Activated naive CD4-positive, alpha-beta T cell treated with anti-CD3 and anti-CD28 coated beads, Interleukin-2, amount 50 U/mL, for 72 hours (primary cell): ENCODE data around the gene ARHGAP8. TPM values are rescaled to one million over a fixed set of nuclear protein-coding genes. Genes with fewer than 3 reads are reported as not detected.

Experiments used
- ATAC-seq, 2 donors: fragments of 150-1000 bp; cut with Tn5 transposase; 2 replicates each; pipeline ENCODE4 v1.10.0; 2021; ENCODE audit warnings: mild to moderate bottlenecking in 2 of 2, moderate library complexity in 2 of 2
- DNase-seq, 2 donors: peaks; one replicate each; pipeline ENCODE4 v3.0.0; 2021 to 2022; ENCODE audit warnings: low spot score in 2 of 2
- H3K27ac Mint-ChIP-seq, 2 donors: one replicate each; pipeline ENCODE4 v1.8.0; 2022; ENCODE audit warnings: mild to moderate bottlenecking in 2 of 2, mixed read lengths in 2 of 2
- H3K36me3 Mint-ChIP-seq, 2 donors: one replicate each; pipeline ENCODE4 v1.8.0; 2022; ENCODE audit warnings: mixed read lengths in 2 of 2
- H3K9me3 Mint-ChIP-seq, 2 donors: one replicate each; pipeline ENCODE4 v1.8.0; 2022; ENCODE audit warnings: mixed read lengths in 2 of 2
- total RNA-seq, 2 donors: library from RNA; stranded (reverse); gene quantifications; one replicate each; pipeline ENCODE4 v1.2.3, GENCODE V29; 2022

ARHGAP8 gene
- total RNA-seq, 2 donors from 2014 or later, result 2.4 to 6.5 TPM

- DNase-seq (no peak), ATAC-seq (no peak)
- H3K9me3 Mint-ChIP-seq, result no peaks in the 10 kb centered on the region
- no peaks in the 10 kb centered on the region for H3K36me3 Mint-ChIP-seq
- no peak overlapping the region for H3K27ac Mint-ChIP-seq
Measured at GRCh38 chr22:44748524-44748923, 3.9 kb upstream of the ARHGAP8 start.

- Mint-ChIP-seq H3K36me3 (no peaks in the 10 kb centered on the region), H3K9me3 (no peaks in the 10 kb centered on the region), H3K27ac (no peak overlapping the region)
- ATAC-seq (no peak), DNase-seq (no peak)
Measured at GRCh38 chr22:44750481-44750880, 1.9 kb upstream of the ARHGAP8 start.

DNA sequence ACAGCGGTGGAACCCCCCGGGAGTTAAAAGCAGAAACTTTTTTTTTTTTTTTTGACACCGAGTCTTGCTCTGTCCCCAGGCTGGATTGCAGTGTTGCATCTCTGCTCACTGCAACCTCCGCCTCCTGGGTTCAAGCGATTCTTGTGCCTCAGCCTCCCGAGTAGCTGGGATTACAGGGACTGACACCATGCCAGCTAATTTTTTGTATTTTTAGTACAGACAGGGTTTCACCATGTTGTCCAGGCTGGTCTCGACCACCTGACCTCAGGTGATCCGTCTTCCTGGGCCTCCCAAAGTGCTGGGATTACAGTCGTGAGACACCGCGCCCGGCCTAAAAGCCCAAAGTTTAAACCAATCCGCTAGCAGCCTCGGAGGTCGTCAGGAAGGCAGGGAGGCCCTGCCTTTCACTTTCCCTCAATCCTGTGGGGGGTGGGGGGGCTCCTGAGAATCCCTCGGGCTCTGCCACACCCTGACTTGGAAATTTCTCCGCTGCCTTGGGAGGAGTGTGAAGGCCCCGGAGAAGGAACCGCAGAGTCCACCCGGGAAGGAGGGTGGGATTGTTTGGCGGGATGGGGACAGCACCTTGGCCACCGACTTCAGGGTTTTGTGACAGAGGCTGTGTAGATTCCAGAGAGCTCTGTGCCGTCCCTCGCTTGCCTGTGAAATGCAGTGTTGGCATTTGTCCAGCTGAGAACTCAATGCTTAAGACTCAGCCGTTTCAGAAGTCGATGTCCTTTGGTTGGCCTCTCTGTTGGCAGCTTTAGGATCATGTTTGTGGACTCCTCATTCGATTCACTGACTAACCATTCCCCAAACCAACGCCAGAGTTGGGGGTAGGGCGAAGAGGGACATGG, 1.0 kb downstream of the ARHGAP8 start:
- no peak for ATAC-seq
- no peaks in the 10 kb centered on the region for H3K36me3 Mint-ChIP-seq

GRCh38 chr22:44754998-44755397, 2.6 kb downstream of the ARHGAP8 start:
- H3K9me3 Mint-ChIP-seq, result no peaks in the 10 kb centered on the region
- H3K36me3 Mint-ChIP-seq, result no peaks in the 10 kb centered on the region
- DNase-seq (no peak), ATAC-seq (no peak)
- no peak overlapping the region for H3K27ac Mint-ChIP-seq

More for the DNA sequence above, 1.0 kb downstream of the ARHGAP8 start:
- Mint-ChIP-seq H3K9me3 (no peaks in the 10 kb centered on the region), H3K27ac (peak overlapping the region in 1 of 2 donors; percentile 29)
- no peak for DNase-seq

DNA sequence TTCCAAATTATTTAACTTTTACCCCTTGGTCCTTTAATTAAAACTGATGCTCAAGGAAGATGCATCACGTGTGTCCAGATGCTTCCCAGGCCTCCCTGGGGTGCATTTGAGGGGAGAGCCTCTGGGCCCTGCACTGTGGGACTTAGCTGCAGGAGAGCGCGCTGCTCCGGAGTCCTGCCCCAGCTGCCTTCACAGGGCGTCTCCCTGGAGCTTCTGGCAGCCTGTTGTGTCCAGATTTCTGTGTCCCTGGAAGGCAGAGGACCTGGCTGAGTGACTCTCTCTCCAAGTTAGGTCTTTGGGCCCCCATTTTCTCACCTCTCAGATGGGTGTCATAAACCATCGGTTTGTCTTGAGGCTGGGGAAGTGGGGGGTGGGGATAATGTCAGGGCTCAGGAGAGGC, 3.0 kb downstream of the ARHGAP8 start:
- DNase-seq, result no peak
- H3K9me3 Mint-ChIP-seq, result no peaks in the 10 kb centered on the region
- no peak overlapping the region for H3K27ac Mint-ChIP-seq
- H3K36me3 Mint-ChIP-seq, result no peaks in the 10 kb centered on the region
- no peak for ATAC-seq

- no peak overlapping the region for H3K27ac Mint-ChIP-seq
- ATAC-seq, result no peak
- H3K9me3 Mint-ChIP-seq, result no peaks in the 10 kb centered on the region
- DNase-seq, result no peak
- no peaks in the 10 kb centered on the region for H3K36me3 Mint-ChIP-seq
Measured at GRCh38 chr22:44755956-44756361, 3.6 kb downstream of the ARHGAP8 start.

- H3K36me3 Mint-ChIP-seq, result peaks cover 0 to 5% of the 10 kb centered on the region in 2 donors
- DNase-seq (no peak), ATAC-seq (no peak)
- H3K9me3 Mint-ChIP-seq, result peaks cover 7% of the 10 kb centered on the region in 2 donors
- H3K27ac Mint-ChIP-seq, result no peak overlapping the region
Measured at GRCh38 chr22:44758344-44758973, 6.1 kb downstream of the ARHGAP8 start.

- Mint-ChIP-seq H3K9me3 (peaks cover 7% of the 10 kb centered on the region in 2 donors), H3K36me3 (peaks cover 0 to 5% of the 10 kb centered on the region in 2 donors), H3K27ac (no peak overlapping the region)
- DNase-seq (no peak), ATAC-seq (no peak)
Measured at GRCh38 chr22:44759001-44759400, 6.6 kb downstream of the ARHGAP8 start.

DNA sequence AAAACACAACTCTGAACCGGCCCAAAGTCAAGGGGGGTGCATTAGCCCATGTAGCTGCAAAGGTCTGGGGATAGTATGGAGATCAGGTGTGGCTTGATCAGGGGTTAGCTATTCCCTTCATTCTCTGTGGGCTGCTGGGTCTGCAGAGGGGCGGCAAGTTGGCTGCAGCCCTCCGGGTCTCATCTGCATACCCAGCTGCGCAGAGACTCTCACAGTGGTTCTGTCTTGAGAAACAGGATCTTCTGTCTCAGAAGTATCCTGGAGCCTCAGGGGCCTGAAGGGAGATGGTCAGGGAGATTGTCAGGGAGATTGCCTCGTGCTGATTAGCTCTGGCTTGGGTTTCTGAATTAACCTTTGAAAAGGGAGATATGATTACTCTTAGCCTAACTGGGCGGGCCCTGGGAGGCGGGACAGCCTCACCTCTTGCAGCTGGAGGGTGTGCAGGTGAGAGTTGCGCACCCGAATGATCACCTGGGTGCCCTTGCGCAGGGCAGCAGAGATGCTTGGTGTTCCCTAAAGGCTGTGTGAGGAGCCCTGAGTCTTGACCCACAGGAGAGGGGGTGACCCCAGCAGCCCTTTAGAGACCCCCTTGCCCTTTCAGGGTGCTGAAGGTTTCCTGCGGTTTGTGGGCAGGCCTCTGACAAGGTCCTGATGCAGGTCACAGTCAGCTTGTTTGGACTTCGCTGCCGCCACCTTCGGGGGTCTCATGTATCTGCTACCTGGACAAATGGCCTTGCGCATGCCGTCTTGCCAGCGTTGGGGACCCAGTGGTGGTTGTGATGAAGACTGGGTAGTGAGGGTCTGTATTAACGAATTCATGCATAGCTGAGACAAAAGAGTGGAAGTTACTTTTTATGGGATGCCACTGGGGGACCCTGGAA, 7.3 kb downstream of the ARHGAP8 start:
- Mint-ChIP-seq H3K9me3 (peaks cover 7% of the 10 kb centered on the region in 2 donors), H3K27ac (no peak overlapping the region), H3K36me3 (peaks cover 0 to 5% of the 10 kb centered on the region in 2 donors)
- DNase-seq (no peak), ATAC-seq (no peak)

DNA sequence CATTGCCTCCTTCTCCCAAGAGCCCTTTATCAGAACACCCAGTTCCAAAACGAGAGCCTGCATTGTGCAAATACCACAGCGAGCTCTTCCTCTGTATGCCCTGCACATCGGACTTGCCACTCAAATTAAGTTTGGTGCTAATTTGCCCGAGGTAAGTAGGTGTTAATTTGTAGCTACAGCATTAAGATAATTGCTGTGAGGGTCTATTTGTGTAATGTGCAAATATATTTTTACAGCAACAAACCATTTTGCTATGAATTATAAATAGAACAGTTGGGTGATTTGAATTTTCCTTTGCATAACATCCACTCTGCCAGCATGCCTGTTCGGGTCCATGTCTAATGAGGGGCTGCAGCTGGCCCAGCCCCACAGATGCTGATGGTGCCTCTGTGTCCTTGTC, 8.1 kb downstream of the ARHGAP8 start:
- H3K27ac Mint-ChIP-seq, result no peak overlapping the region
- DNase-seq, result no peak
- ATAC-seq, result no peak
- peaks cover 7% of the 10 kb centered on the region in 2 donors for H3K9me3 Mint-ChIP-seq
- H3K36me3 Mint-ChIP-seq, result peaks cover 0 to 5% of the 10 kb centered on the region in 2 donors

GRCh38 chr22:44761025-44761424, 8.7 kb downstream of the ARHGAP8 start:
- Mint-ChIP-seq H3K27ac (no peak overlapping the region), H3K36me3 (peaks cover 0 to 5% of the 10 kb centered on the region in 2 donors), H3K9me3 (peaks cover 7% of the 10 kb centered on the region in 2 donors)
- no peak for ATAC-seq
- no peak for DNase-seq

- no peak for DNase-seq
- ATAC-seq, result no peak
- peaks cover 7% of the 10 kb centered on the region in 2 donors for H3K9me3 Mint-ChIP-seq
- H3K36me3 Mint-ChIP-seq, result peaks cover 0 to 5% of the 10 kb centered on the region in 2 donors
- no peak overlapping the region for H3K27ac Mint-ChIP-seq
Measured at GRCh38 chr22:44764373-44764772, 12.0 kb downstream of the ARHGAP8 start.

DNA sequence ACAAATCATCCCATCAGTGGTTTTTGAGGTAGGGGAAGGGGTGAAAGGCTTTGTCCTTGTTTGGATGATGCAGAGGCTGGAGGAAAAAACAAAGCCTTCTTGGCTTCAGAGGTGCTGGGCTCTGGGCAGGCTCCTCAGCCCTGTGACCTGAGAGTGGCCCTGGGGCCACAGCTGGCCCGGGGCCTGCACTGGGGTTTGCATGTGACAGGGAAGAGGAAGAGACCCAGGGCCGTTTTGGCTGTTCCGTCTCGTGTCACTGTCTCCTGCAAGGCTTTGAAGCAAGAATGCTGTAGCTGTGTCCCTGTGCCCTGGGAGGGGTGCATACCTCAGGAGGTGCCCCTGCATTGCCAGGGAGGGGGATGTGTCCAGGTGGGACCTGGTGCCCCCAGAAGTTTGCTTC, 12.6 kb downstream of the ARHGAP8 start:
- DNase-seq (no peak), ATAC-seq (no peak)
- H3K27ac Mint-ChIP-seq, result no peak overlapping the region
- H3K9me3 Mint-ChIP-seq, result peaks cover 7% of the 10 kb centered on the region in 2 donors
- H3K36me3 Mint-ChIP-seq, result peaks cover 0 to 5% of the 10 kb centered on the region in 2 donors

- H3K36me3 Mint-ChIP-seq, result peaks cover 0 to 5% of the 10 kb centered on the region in 2 donors
- ATAC-seq, result no peak
- H3K27ac Mint-ChIP-seq, result no peak overlapping the region
- no peak for DNase-seq
- H3K9me3 Mint-ChIP-seq, result peaks cover 7% of the 10 kb centered on the region in 2 donors
Measured at GRCh38 chr22:44765571-44766285, 13.4 kb downstream of the ARHGAP8 start.

- peaks cover 0 to 10% of the 10 kb centered on the region in 2 donors for H3K9me3 Mint-ChIP-seq
- DNase-seq (no peak), ATAC-seq (no peak)
- H3K36me3 Mint-ChIP-seq, result peaks cover 7 to 9% of the 10 kb centered on the region in 2 donors
- no peak overlapping the region for H3K27ac Mint-ChIP-seq
Measured at GRCh38 chr22:44773082-44773481, 20.7 kb downstream of the ARHGAP8 start.

DNA sequence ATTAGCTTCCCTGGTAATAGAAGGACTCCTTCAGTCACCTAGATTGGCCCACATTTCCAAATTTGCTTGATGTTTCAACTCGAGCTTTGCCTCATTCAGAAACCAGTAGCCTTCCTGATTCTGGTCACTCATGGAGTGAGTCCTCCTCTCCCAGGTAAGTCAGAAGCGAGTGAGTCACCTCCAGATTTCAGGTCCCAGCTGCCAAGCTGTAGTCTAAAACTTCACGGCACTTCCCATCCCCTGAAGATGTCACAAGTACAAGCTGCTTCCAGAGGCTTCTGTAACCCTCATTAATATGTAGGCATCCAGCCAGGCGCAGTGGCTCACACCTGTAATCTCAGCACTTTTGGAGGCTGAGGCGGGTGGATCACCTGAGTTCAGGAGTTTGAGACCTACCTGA, 23.5 kb downstream of the ARHGAP8 start:
- Mint-ChIP-seq H3K27ac (no peak overlapping the region), H3K9me3 (peaks cover 0 to 10% of the 10 kb centered on the region in 2 donors), H3K36me3 (peaks cover 7 to 9% of the 10 kb centered on the region in 2 donors)
- ATAC-seq, result no peak
- DNase-seq, result no peak
